SHP77 treated with DMSO at 0.1 percent for 48 hours (cell line): ENCODE results near the gene AMN.

Source experiments
- DNase-seq: peaks from one replicate; lab custom pipeline; 2025; lab: John Stamatoyannopoulos, UW

The AMN gene

DNA sequence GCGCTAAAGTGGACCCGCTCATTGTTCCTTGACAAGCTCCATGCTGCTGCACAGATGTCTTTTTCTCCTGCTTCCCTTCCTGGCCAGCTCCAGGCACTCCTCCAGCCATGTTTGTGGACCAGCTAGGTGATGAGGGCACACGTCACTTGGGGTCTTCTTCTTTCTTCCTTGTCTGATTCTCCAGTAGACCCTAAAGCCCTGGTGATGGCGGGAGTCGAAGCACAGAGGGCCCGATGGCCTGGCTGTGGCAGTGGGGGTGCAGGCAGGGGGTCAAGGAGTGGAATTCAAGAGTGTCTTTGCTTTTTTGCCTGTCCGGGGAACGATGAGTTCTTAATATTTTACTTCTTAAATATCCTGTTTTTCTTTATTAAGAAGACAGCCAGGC is 23.0 kb upstream of the AMN start:
- no peak for DNase-seq

DNA sequence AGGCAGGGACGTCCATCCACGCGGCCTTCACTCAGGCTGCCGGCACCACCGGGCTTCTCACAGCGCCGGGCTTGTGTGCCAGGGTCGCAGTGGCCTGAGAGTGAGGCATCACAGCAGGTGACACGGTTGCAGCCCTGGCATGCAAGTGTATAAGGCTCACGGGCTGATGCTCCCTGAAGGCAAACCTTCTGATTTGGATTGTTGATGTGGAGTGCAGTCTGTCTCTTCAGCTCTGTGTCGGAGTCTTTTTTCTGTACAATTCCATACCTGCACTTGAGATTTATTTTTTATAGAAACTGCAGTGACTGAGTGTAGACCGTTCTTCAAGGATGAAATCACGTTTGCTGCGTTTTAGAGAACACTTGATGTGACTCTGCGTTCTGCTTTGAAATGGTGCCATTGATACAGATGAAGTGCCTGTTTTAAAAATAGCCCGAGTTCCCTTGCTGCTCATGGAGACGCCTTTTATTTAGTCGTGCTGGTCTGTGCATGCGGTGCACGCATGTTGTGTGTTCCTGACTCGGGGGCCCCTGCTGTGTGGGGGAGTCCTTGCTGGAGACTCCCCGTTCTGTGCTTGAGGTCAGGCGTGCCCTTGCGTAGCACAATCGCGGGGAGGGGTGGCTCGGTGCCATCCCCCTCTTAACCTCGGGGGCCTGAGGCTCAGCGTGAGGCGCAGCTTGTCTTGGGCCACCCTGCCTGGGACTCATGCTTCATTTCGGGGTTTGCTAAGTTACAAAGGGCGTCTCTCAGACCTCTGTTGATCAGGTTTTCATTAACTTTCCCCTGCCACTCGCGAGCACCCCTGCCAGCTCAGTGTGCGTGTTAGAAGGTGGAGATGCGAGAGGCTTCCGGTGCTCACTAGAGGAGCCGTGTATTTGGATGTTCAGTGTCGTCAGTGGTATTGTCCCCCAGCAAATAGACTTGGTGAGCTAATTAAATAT is 21.6 kb upstream of the AMN start:
- no peak for DNase-seq

DNA sequence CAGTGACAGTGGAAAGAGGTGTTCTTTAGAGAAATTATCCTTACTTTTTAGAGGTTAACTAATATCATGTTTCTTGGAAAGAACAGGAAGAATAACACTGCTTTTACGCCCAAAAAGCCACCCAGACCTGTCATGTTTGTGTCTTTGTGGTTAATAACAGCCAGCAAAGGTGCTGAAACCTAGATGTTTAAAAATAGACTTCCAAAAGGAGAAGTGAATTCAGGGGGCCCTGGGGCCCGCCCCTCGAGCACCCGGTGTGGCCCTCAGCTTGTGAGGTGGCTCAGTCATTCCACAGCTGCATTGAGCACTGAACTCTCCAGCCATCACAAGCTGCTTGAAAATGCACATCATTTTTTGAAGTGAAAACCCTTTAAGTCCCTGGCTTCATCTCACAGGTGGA is 20.8 kb upstream of the AMN start:
- no peak for DNase-seq

DNA sequence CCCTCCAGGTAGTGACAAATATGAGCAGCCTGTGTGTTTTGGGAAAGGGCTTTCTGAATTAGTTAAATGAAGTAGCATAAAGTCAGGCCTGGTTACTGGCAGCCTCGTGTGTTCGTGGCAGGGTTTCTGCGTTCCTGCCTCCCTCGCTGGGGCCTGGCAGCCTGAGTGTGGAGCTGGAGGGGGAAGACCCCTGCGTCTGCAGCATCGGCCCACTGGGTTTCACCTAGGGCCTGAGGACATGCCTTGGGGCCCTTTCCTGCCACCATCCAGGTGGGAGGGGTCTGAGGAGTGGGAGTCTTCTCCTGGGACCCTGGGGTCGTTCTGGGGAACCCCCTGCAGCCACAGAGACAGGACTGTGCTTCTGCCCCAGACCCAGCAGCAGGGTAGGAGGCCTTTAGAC is 20.4 kb upstream of the AMN start:
- no peak for DNase-seq

DNA sequence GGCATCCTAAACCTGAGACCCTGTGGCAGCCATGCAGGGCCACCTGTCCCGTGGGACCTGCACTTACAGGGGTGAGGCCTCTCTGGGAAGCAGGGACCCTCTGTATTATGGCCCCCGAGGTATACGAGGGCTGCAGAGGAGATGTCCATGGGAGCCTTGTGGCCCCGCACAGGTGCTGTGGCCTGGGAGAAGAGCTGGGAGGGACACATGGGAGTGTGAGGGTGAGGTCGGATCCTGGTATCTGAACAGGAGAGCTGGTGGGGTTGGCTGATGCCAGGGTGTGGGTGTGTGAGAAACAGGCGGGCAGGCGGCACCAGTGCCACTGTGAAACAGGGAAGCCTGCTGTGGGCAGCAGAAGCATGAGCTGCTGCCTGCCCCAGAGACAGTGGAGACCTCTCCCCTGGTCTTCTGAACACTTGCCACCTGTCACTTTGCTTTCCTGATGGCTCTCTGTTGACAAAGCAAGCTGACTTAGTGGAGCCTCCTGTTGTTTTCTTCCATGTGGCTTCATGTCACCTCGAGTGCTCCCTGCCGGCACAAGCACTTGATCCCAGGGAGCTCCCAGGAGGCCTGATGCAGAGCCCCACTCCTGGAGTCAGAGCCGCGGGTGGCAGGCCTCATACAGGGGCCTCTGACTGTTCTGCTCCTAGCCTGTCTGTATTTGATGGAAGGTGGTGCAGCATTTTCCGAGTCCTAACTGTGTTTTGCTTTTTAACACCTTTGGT is 19.8 kb upstream of the AMN start:
- no peak for DNase-seq

DNA sequence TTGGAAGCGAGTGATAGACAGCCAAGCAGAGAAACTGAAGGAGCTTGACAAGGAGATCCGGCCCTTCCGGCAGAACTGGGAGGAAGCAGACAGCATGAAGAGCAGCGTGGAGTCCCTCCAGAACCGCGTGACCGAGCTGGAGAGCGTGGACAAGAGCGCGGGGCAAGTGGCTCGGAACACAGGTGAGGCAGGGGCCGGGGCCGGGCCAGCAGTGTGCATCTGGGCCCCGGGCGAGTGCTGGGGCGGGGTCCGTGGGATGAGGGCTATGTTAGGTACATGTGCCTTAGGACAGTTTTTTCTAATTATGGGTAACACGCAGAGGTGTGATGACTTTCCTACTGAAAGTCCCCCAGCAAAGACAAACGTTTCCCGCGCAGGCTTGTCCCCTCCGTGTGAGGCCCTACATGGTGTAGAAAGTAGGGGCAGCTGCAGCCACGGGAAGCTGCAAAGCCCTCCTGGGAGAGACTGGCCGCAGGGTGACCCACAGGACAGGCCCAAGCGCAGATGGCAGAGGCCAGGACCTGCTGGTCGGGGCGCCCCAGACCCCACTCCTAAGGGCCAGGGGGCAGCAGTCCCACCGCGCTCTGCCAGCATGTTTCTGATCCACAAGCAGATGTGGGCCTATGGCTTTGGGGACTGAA is 19.1 kb upstream of the AMN start:
- DNase-seq = no peak

DNA sequence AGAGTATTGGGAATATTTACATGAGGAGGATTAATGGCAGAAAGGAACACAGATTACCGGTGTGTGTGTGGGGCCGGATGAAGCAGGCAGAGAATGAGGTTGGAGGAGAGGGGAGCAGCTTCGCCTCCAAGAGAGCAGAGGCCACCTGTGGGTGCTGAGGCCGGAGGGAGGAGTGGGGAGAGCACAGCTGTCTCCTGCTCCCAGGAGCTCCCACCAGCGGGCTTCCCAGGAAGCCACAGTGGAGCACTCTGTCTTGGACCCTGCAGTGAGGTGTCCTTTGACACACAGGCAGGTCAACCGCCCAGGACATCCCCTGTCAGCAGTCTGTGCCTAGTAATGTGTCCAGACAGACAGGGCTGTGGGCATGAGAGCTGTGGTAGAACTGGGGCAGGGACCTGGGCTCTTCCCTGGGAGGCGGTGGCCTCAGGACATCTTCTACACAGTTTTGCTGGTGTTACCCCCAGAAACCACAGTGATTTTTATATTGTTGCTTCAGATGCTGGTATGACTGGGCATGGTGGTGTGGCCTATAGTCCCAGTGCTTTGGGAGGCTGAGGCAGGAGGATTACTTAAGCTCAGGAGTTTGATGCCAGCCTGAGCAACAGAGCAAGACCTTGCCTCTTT is 18.5 kb upstream of the AMN start:
- no peak for DNase-seq

DNA sequence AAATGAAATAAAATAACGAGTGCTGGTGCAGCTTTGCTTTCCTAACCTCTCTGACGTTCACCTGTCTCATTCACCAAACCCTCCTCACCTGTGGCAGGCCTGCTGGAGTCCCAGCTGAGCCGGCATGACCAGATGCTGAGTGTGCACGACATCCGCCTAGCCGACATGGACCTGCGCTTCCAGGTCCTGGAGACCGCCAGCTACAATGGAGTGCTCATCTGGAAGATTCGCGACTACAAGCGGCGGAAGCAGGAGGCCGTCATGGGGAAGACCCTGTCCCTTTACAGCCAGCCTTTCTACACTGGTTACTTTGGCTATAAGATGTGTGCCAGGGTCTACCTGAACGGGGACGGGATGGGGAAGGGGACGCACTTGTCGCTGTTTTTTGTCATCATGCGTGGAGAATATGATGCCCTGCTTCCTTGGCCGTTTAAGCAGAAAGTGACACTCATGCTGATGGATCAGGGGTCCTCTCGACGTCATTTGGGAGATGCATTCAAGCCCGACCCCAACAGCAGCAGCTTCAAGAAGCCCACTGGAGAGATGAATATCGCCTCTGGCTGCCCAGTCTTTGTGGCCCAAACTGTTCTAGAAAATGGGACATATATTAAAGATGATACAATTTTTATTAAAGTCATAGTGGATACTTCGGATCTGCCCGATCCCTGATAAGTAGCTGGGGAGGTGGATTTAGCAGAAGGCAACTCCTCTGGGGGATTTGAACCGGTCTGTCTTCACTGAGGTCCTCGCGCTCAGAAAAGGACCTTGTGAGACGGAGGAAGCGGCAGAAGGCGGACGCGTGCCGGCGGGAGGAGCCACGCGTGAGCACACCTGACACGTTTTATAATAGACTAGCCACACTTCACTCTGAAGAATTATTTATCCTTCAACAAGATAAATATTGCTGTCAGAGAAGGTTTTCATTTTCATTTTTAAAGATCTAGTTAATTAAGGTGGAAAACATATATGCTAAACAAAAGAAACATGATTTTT is 17.1 kb upstream of the AMN start:
- DNase-seq = no peak

DNA sequence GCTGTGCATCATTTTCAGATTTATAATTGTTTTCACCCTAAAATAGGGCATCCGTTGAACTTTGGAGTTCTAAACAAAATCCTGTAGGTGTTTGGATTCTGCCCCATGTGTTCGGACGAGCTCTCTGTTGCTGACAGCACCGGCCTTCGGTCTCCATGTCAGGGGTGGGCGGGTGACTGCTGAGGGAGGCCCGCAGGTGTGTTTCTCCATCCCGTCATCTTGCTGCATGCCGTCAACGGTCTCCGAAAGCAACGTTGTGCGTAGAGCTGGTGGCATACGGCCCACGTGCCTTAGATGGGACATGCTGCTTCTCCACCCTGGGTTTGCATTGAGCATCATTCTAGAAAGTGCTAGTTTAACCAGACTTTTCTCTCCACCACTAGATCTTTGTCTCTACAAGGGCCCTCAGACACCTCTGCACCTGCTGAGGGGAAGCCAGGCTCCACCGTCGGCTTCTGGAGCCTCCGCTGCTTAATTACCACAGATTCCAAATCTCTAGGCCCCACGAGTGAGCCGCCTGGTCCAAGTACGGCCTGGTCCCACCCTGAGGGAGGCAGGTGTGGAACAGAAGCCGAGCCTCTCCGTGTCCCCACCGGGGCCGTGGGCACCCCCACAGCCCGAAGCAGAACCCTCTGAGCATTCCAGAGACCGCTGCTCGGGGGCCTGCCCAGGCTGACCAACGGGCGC is 15.7 kb upstream of the AMN start:
- no peak for DNase-seq

DNA sequence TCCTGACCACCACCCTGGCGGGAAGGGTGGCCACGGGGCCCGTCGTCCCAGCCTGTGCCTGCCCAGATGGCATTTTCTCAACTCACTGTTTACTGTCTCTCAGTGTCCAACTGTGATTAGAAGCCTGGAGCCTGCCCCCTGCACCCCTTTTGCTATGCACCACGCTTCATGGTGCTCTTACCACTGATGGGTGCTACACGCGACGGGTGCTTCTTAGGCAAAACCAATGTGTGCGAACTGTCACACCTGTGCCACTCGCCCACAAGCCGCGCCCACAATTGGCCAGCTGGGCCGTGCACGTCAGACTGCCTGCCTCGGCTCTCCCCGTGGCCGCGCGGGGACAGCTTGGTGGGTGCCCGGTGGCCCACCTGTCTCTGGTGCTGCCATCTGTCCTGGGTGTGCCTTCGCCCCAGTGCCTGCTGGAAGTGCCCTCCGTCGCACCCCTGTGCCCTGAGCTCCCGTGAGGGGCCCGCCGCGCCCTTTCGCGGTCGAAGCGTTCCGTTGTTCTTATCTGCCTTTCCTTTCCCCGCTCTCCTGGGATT is 15.1 kb upstream of the AMN start:
- DNase-seq = no peak

DNA sequence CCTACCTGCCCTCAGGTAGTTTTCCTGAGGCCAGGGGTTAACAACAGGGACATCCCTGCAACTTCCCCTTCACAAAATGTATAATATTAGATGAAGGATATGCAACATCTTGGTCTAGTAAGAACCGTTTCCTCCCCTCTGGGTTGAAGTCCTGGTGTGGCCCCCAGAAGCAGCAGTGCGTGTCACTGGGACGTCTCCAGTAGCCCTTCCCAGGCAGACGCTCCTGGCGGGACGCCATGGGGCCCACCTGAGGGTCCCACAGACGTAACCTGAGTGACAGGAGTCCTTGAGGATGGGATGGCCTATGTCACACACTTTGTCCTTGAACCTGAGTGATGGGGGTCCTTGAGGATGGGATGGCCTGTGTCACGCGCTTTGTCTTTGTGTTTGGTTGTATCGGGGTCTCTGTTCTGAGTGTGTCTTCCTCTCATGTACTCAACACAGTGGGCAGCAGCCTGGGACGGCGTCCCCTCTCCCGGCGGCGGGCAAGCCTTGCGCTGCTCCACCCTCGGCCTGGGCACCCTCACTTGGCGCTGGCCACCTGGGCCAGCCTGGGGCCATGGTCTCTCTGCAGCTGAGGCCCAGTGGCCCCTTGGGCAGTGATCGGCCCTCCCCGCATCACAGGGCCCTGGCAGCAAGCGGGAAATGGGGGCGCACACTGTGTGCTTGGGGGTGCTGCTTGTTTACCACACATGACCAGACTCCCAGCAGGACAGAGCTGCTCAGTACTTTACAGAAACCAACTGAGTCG is 14.3 kb upstream of the AMN start:
- no peak for DNase-seq

DNA sequence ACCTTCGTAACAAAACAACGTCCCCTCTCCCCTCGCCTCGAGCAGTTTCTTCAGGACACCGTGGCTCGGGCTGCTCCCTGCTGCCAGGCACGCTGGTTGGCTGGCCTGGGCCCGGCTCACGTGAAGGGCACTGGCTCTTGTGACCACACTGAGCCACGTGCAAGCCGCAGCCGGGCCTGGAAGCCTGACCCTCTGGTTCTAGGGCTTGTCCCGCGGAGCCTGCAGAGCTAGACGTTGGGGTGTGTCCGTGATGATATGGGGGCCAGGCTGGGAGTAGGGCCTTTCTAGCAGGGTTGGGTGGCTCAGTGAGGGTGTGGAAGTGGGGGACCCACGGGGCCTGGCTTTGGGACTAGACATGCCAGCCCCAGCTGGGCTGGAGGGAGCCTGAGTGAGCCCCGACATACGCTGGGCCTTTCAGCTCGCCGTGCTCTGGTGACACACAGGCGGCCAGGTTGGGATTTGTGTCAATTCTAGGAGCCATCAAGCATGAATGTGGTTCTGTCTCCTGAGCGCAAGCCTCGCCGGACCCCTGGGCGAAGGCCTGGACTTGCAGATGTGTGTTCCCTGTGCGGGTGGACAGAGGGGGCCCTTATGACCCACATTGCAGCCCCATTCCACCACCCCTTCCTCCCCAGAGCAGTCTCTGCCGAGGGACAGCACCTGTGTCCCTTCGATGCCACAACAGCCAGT is 13.6 kb upstream of the AMN start:
- DNase-seq = no peak

DNA sequence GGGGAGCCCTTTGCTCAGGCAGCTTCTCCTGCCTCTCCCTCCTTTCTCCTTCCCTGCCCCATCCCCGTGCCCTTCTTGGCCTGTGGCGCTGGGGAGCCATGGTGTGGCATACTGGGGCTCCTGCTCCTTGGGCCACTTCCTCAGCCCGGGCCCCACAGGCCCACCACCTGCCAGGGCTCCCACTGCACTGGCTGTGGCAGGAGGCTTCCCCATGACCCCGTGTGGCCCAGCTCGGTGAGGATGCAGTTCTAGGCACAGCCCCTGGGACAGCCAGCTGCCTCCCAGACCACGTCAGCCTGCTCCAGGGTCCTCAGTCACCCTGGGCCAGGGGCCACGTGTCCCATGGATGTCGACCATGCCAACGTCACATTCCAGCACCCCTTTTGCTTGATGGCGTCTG is 13.0 kb upstream of the AMN start:
- no peak for DNase-seq

DNA sequence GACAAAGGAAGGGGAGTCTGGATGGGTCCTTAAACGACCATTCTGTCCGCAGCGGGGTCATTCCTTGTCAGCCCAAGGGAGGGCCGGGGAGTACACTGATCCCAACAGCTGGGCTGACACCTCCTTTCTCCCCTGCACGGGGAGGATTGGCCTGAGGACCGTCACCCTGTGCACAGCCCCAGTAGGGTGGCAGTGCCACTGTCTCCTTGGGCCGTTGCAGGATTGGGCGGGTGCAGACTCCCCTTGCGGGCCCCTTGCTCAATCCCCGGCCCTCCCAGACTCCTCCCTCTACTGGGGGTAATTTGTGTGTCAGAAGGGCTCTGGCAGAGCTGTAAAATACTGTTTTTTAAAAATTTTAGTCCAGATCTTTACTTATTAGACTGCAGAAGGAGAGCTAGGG is 12.6 kb upstream of the AMN start:
- DNase-seq = no peak

DNA sequence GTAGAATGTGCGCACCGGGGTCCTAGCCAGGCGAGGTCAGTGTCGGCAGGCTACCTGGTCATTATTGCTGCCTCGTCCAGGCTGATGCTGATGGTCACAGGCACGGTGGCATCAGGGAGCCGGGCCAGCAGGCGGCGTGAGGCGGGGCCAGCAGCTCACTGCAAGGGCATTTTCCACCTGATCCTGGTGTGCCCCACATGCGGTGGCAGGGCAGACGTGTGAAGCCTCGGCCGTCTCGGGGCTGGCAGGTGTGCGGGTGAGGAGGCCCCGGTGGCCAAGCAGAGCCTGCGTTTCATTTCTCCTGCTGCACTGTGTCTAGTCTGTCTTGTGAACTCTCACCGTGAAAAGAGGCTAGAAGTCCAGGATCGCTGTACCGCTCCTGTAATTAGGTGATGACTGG is 12.0 kb upstream of the AMN start:
- no peak for DNase-seq

DNA sequence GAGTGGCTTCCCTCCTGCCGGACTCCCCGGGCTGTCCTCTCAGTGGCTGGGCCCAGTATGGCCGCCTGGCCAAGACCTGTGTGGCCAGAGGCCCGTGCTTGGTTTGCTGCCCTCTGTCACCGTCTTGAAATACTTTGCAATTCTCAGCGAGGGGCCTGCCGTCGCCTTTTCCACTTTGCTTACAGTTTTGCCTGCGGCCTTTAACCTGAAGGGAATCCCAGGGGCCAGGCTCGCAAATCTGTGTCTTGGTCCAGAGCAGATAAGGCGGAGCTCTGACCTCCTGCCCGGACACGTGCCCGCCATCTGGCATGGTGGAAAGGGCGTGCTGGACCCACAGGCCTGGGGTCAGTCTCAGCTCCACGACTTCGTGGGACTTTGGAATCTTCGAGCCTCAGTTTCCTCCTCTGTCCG is 10.9 kb upstream of the AMN start:
- DNase-seq = no peak

DNA sequence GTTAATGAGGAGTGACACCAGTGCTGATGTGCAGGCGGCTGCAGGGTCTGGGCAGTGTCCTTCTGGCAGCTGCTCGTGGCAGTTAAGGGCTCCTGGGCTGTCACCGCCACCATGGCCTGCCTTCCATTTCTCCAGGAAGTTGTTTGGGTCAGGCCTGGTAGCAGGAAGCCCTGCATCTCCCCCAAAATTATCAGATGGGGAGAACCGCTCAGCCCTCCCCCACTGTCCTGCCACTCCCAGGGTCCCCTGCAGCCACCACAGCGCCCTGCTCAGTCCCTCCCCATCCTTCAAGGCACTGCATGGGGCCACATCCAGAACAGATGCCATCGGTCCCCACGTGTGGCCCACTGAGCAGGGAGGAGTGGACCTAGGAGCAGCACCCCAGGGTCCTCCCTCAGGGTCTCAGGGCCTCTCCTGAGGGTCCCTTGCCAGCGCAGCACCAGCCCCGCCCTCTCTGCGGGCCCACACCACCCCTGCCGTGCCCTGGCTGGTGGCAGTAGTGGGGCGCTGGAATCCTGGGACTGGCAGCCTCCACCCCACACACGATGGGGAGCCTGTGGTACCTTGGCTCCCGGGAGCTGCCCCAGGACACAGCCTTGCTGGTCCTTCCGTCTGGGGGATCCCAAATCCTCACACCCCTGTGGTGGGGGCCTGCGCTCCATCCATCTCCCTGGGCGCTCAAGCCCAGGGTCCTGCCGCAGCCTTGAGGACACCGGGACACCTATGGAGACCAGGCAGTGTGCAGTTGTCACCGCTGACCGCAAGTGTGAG is 10.3 kb upstream of the AMN start:
- DNase-seq = no peak
